Progenitor cell of endocrine pancreas (in vitro differentiated cells): ENCODE results near the gene SPOCK3. TPM values are rescaled to one million over a fixed set of nuclear protein-coding genes. Genes with fewer than 3 reads are reported as not detected.

Experiments
- DNase-seq: peaks from one replicate; pipeline ENCODE4 v3.0.0; 2021; ENCODE audit warnings: low spot score; ENCODE audit not compliant: unreplicated experiment
- H3K27ac Mint-ChIP-seq: 2 replicates; pipeline ENCODE4 v1.8.0; 2021; ENCODE audit warnings: mild to moderate bottlenecking, moderate library complexity, mixed read lengths
- H3K27me3 Mint-ChIP-seq: 2 replicates; pipeline ENCODE4 v1.8.0; 2021; ENCODE audit warnings: mixed read lengths
- H3K36me3 Mint-ChIP-seq: 2 replicates; pipeline ENCODE4 v1.8.0; 2022; ENCODE audit warnings: mixed read lengths; ENCODE audit not compliant: insufficient read depth
- H3K4me1 Mint-ChIP-seq: 2 replicates; pipeline ENCODE4 v1.8.0; 2021; ENCODE audit warnings: low read depth, mixed read lengths
- H3K4me3 Mint-ChIP-seq: 2 replicates; pipeline ENCODE4 v1.8.0; 2021; ENCODE audit warnings: low read depth, mild to moderate bottlenecking, moderate library complexity, mixed read lengths
- H3K9me3 Mint-ChIP-seq: 2 replicates; pipeline ENCODE4 v1.8.0; 2021; ENCODE audit warnings: low read depth, mixed read lengths
- total RNA-seq: library from RNA; stranded (reverse); gene quantifications from 2 replicates; pipeline ENCODE4 v1.2.1, GENCODE V29; 2021
- TF ChIP-seq, protein P1 (sequence below): fragments of 200-600 bp; sonication (generic); IDR thresholded peaks from one replicate; pipeline ENCODE4 v1.5.0; 2021; ENCODE audit warnings: antibody characterized with exemption, mild to moderate bottlenecking; ENCODE audit not compliant: unreplicated experiment

The SPOCK3 gene
- total RNA-seq, 1 donor from 2014 or later, result 1.3 TPM

DNA sequence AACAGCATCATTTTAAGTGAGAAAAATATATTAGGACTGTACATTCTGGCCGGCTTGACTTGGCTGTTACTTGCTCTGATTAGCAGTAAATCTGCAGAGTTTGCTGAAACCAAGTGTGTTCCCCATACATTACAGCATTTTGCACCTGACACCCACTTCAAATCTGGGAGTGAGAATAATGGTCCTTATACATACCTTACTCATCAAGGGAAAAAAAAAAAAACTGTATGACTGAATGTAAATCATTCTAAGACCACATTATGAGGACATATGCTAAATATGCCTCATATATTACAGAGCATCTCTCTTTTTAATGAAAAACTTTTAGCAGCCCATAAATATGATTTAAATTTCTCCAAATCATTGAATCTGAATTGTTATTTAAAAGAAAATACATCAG lies 406.7 kb downstream of the SPOCK3 start:
- TF ChIP-seq, protein P1, sequence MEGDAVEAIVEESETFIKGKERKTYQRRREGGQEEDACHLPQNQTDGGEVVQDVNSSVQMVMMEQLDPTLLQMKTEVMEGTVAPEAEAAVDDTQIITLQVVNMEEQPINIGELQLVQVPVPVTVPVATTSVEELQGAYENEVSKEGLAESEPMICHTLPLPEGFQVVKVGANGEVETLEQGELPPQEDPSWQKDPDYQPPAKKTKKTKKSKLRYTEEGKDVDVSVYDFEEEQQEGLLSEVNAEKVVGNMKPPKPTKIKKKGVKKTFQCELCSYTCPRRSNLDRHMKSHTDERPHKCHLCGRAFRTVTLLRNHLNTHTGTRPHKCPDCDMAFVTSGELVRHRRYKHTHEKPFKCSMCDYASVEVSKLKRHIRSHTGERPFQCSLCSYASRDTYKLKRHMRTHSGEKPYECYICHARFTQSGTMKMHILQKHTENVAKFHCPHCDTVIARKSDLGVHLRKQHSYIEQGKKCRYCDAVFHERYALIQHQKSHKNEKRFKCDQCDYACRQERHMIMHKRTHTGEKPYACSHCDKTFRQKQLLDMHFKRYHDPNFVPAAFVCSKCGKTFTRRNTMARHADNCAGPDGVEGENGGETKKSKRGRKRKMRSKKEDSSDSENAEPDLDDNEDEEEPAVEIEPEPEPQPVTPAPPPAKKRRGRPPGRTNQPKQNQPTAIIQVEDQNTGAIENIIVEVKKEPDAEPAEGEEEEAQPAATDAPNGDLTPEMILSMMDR, result no peak
- Mint-ChIP-seq H3K4me3 (no peak overlapping the region), H3K4me1 (peaks cover 38% of the 10 kb centered on the region), H3K36me3 (peaks cover 2% of the 10 kb centered on the region), H3K27me3 (no peaks in the 10 kb centered on the region), H3K27ac (no peak overlapping the region), H3K9me3 (peaks cover 11% of the 10 kb centered on the region)
- DNase-seq, result no peak

DNA sequence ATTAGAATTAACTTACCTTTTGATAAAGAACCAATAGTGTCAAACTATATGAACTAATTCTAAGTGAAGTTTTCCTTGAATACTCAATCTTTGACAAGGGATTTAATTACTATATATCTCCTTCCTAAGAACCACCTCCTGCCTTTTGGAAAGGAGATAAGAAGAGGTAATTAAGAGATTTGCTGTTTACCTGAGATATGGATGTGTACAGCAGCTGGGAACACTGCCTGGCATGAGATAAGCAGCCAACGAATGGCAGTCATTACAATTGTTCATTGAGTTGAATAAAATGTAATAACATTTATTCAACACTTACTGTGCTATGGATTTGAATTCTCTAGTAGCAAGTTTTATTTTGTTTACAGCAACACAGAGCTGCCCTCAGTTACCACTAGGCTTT lies 407.1 kb downstream of the SPOCK3 start:
- Mint-ChIP-seq H3K4me3 (no peak overlapping the region), H3K36me3 (peaks cover 2% of the 10 kb centered on the region), H3K27me3 (no peaks in the 10 kb centered on the region), H3K27ac (no peak overlapping the region), H3K4me1 (peaks cover 40% of the 10 kb centered on the region), H3K9me3 (peaks cover 11% of the 10 kb centered on the region)
- TF ChIP-seq, protein P1, result no peak
- DNase-seq, result no peak

DNA sequence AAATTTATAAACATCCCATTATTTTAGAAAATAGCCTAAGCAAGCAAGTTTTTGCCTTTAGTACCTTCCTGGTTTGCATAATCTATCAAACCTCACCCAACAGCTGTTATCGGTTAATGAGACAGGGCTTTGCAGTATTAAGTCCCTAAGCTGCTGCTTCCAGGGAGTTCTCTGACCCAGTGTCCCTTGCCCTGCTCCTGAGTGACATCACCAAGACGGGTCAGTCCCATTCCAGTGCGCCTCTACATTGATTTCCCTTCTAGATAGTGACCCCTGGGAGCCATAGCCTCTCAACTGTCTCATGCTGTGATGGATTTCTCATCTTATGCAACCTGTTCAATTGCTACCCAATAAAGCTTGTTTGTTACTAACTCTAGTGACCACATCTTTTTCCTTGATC lies 410.4 kb downstream of the SPOCK3 start:
- no peak overlapping the region for H3K4me3 Mint-ChIP-seq
- H3K36me3 Mint-ChIP-seq, result no peaks in the 10 kb centered on the region
- H3K27me3 Mint-ChIP-seq, result no peaks in the 10 kb centered on the region
- H3K27ac Mint-ChIP-seq, result no peak overlapping the region
- H3K4me1 Mint-ChIP-seq, result peaks cover 31% of the 10 kb centered on the region
- no peak for DNase-seq
- TF ChIP-seq, protein P1, result no peak
- H3K9me3 Mint-ChIP-seq, result peaks cover 11% of the 10 kb centered on the region

DNA sequence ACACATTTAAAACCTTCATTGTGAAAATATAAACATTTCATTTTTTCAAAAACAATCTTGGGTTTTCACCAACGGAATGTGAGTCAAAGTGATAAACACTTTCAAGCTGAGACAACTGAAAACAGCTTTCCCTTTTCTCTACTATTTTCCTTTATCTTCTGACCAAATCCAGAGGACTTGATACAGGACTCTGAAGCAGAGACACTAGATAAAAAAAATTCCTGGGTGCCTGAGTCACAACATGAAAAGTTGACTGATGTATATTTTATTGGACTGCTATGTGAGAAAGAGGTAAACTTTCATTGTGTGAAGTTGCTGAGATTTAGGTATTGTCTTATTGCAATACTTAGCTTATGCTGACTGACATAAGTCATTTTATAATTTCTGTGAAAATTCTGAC lies 411.2 kb downstream of the SPOCK3 start:
- Mint-ChIP-seq H3K27me3 (no peaks in the 10 kb centered on the region), H3K9me3 (peaks cover 11% of the 10 kb centered on the region), H3K36me3 (no peaks in the 10 kb centered on the region), H3K4me3 (no peak overlapping the region), H3K27ac (peak overlapping the region; percentile 16), H3K4me1 (peaks cover 28% of the 10 kb centered on the region)
- TF ChIP-seq, protein P1, result no peak
- no peak for DNase-seq

DNA sequence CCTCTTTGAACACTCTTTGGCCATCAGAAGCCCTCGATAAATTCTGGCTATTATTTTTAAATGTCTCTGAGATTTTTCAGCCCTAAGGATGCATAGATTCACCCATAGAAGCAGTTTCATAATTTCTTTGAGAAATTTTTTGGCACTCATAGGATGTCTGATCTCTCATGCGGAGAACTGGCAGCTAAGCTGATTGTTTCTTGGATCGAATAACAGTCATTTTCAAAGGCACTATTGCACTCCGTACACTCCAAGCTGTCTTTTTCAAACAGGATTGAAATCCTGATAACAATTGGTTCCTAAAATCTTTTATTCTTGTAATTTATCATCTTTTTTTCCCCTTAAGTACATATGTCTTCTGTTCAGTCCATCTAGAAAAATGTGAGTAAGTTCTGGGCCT lies 411.9 kb downstream of the SPOCK3 start:
- Mint-ChIP-seq H3K27ac (no peak overlapping the region), H3K9me3 (peaks cover 11% of the 10 kb centered on the region), H3K36me3 (no peaks in the 10 kb centered on the region), H3K4me3 (no peak overlapping the region), H3K4me1 (peaks cover 24% of the 10 kb centered on the region), H3K27me3 (no peaks in the 10 kb centered on the region)
- no peak for DNase-seq
- TF ChIP-seq, protein P1, result no peak
